Hindlimb muscle (tissue), 1 donor: ENCODE results near the gene TECPR1. TPM values are rescaled to one million over a fixed set of nuclear protein-coding genes. Genes with fewer than 3 reads are reported as not detected.

Source experiments
- DNase-seq: peaks from one replicate; pipeline ENCODE4 v3.0.0-alpha.2; 2013
- polyA plus RNA-seq: library from polyadenylated mRNA; unstranded; fragments of 120-200 nt; gene quantifications from one replicate; pipeline ENCODE4 v1.2.1, GENCODE V29; 2013; ENCODE audit not compliant: insufficient read length

TECPR1 gene, protein sequence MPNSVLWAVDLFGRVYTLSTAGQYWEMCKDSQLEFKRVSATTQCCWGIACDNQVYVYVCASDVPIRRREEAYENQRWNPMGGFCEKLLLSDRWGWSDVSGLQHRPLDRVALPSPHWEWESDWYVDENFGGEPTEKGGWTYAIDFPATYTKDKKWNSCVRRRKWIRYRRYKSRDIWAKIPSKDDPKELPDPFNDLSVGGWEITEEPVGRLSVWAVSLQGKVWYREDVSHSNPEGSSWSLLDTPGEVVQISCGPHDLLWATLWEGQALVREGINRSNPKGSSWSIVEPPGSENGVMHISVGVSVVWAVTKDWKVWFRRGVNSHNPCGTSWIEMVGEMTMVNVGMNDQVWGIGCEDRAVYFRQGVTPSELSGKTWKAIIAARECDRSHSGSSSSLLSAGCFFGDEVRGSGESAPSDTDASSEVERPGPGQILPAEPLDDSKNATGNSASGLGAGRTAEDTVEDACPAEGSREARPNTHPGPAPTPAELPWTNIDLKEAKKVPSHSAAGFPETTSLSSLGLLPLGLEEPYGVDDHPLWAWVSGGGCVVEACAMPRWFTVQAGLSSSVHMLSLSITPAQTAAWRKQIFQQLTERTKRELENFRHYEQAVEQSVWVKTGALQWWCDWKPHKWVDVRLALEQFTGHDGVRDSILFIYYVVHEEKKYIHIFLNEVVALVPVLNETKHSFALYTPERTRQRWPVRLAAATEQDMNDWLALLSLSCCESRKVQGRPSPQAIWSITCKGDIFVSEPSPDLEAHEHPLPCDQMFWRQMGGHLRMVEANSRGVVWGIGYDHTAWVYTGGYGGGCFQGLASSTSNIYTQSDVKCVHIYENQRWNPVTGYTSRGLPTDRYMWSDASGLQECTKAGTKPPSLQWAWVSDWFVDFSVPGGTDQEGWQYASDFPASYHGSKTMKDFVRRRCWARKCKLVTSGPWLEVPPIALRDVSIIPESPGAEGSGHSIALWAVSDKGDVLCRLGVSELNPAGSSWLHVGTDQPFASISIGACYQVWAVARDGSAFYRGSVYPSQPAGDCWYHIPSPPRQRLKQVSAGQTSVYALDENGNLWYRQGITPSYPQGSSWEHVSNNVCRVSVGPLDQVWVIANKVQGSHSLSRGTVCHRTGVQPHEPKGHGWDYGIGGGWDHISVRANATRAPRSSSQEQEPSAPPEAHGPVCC
- 33.3 TPM for polyA plus RNA-seq

DNA sequence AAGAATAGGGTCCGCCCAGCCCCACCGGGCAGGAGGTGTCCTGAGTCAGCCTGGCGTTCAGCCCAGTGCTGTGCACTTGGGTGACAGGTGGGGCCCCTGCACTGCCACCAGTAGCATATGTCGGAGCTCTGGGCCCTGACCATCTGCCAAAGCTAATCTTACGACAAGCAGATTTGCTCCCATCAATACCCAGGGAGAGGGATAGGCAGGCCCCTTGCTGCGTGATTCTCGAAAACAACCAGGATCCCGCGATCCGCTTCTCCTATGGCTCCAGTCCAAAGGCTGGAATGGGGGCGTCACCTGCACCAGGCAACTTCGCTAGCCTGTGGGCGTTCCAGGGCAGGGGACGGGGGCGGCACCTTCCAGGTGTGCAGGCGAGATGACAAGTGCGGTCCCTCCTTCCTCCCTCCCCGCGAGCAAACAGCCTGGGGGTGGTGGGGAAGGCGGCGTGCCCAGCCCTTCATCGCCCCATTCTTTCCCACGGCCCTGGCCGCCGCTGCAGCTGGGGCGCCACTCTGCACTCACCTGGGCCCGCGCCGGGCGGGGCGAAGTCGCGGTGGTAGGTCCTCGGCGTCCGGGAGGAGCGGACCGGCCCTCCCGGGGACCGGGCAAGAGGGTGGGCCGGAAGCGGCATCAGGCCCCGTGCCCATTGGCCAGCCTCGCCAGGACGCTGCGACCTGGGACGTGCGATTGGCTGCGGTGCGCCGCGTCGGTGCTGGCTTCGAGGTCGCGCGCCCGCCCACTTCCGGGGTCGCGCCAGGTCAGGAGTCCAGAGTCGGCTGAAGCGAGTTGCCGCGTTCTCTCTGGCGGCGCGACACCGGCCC, at the start of gene TECPR1:
Gene TECPR1, minus strand, starts transcription at position 632 of the 824 bp plus-strand sequence. CDS start 6,086 bp downstream, outside the sequence.
- DNase-seq: peak; percentile 93

DNA sequence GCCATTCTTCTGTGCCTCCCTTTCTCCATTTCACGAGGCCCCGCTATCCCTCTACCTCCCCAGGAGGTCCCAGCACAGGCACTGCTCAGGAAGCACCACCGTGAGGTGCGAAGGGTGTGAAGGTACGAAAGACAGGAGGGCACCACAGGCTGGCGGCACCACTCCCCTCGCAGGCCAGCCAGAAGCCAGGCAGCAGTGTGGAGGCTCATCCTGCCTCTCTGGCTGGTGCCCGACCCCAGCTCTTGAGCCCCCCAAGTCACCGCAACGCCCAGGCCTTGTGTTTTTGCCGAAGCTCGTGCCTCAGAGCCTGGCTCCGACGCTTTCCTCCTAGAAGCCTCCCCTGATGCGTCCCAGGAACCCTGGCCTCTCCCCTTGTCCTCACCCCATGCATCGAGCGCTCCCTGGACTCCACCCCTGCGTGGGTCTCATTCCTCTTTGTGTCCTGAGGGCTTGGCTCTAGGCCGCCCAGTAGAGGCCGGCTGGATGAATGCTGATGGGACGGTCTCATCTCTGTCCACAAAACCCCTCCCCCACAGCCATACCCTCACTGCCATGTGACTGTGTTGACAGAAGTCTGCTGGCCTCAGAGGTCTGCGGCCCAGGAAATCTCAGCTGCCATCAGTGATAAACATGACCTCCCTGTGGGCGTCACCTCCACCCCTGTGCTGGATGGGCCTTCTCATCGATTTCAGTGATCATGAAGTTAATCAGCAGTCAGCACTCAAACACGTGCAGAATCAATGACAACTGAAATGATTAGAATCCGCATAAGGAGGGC, 48.8 kb upstream of the TECPR1 start:
- no peak for DNase-seq

DNA sequence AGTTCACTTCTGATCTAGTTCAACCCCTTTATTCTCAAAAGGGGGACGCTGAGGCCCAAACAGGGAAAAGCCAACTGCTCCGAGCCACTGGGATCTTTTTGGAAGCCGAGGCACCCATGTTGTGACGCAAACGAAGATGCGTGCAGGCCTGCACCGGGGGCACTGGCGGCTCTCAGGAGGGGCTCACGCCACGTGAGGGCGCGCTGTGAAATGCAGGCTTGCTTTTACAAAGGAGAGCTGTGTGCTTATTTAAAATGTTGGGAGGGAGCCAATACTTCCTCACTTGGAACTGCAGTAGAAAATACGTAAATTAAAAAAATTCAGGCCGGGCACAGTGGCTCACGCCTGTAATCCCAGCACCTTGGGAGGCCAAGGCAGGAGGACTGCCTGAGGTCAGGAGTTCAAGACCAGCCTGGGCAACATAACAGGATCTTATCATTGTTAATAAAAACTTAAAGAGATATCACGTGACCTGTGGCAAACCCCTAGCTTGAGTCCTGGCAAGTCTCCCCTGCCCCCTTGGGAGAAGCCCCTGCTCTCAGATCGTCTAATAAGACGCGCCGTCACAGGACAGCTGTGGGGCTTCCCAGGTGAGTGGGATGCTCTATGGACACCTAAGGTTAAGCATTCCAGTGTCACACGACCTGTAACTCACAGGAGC, 45.7 kb upstream of the TECPR1 start:
- no peak for DNase-seq

DNA sequence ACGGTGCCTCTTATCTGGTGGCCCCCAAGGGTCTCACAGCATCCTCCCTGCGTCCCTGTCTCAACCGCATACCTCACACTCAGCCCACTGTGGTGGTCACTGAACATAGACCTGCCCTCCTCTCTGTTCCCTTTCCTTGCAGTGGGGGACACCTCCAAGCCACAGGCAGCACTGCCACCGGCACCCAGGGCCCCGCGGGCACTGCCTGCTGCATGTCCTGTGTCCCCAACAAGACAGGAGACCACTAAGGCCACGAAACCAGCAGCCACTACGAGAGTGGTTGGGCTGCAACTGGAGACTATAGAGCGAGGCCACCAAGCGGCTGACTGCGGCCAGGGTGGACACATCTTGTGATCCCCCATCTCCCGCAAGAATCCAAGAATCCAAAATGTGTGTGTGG, 44.8 kb upstream of the TECPR1 start:
- DNase-seq: no peak

DNA sequence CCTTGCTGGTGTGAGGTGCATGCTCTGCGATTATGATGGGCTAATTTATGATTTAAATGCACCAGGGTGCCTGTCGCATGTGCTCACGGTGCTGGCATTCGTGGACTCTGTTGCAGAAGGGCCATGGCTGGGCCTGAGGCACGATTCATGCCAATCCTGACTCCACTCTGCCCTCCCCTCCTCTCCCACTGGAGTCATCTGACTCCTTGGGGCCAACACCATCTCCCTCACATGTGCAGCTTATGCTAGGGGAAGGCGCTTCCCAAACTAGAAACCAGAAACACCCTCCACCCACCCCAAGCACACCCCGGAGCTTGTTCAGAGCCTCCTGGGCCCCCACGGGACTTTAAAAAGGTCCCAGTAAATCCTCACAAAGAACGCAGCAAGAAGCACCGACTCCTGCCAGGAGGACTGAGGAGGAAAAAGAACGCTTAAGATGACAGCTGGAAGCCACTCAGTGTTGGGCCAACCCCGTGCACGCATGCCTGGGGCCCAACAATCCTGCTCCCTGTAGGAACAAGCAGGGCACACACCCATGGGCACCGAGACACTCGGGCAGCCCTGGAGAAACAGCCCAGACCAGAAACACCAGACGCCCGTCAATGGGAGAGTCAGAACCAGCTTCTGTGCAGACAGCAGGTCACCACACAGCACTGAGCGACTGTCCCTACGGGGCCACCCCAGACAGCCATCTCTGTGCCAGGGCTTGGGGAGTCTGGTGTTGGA, 43.6 kb upstream of the TECPR1 start:
- DNase-seq: no peak

DNA sequence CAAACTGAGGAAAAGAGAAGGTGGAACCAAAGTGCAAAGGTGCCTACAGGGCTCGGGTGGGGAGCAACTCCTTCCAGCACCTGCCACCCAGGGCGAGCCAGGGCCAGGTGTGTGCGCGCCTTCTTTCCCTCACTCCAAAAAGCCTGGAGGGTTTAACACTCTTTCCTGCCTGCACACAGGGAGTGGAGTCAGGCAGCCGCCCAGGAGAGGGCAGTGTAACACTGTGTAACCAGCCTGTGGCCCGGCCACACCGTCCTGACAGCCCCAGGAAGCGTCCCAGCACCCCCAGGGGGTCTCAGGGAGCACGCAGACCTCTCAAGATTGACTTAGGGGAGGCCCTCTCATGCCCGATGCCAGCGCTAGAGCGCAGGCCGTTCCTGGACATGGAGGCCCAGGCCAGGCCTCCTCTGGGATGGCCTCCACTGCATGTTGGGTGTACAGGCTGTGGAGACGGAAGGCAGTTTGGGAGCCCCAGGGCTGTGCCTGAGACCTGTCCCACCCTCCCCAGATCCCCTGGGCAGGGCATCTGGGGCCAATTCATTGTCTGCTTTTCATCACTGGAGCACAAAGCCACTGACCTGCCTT, 42.9 kb upstream of the TECPR1 start:
- no peak for DNase-seq

DNA sequence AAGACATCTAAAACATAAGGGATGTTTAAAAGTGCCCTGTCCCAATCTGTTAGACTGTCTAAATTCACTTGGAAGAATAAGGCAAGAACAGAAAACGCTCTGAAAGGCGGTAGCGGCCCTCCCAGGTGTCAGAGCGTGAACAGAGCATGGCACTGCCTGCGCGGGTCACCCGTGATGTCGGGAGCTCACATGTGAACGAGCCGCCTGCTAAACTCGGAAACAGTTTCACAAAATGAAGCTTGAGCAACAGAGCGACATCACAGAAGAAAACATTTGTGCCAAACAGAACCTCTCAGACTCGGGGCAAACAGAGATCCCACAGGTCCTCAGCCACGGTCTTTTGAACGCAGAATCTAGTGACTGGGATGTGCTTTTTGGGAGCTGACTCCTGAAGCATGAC, 42.3 kb upstream of the TECPR1 start:
- DNase-seq: no peak

DNA sequence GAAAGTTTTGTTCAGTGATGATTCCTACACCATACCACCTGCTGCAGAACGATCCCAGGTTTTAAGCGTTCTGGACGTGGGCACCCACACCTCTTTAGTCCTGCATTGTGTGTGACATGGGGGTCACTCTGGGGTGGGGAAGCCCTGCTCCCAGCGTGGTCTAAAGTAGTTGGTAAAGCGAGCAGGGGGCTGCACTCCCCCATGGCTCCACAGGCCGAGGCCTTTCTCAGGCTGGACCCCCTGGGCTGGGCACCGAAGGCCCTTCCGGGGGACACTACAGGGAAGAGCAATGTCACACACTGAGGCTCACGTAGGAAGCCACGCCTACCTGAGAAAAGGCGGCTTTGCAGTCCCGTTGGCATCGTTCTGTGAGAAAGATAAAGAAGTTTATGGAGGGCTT, 41.7 kb upstream of the TECPR1 start:
- no peak for DNase-seq

DNA sequence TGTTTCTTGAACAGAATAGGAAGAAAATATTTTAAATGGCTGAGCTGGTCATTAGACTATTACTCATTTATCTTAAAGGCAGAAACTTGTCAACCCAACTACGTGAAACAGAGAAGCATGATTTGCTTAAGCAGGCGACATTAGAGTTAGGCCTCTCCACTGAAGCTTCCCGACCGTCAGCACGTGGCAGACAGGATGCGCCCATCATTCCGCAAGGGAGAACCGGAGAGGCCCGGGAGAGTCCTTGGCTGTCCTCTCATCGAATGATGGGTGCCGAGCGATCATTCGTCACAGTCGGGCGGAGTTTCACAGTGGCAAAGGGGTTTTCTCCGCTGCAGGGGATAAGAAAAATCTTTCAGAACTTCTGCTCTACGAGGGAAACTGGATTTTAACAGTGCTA, 41.2 kb upstream of the TECPR1 start:
- DNase-seq: no peak

DNA sequence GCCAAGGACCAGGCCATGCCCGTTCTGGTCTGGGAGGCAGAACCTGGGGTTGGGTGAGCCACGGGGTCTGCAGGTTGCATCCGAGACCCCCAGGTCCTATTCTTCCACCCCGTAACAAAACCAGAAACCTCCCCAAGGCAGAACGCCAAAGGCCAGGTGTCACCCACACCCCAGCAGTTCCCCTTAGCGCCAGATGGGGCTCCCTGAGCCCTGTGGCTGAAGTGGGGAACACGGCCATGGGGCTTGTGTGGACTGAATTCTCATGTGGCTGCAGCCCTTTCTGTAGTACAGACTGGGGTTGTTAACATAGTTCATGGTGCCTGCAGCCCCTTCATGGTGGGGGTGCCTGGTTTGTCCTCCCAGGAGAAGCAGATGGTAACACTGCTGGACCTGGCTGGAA, 39.7 kb upstream of the TECPR1 start:
- DNase-seq: no peak

DNA sequence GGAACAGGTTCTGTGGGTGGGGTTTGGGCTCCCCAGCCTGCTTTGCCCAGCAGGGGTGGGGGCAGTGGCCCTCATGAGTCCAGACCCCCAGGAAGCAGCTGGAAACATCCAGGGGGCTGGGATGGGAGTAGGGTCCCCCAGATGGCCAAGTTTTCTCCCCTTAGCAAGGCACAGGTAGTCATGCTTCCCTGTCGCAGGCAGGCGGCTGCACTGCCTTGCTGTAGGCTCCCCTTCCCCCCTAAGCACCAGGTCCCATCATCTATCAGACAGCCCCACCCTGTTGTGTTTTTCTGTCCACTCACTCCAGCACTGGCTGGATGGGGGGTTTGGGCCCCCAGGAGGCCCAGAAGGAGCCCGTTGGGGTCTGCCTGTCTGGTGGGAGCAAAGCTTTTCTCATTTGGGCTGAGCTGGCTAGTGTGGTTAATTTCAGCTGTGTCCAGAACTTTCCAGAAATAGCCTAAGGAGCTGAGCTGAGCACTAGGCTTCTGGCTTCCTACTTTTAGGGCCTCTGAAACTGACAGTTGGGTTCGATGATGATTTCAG, 37.4 kb upstream of the TECPR1 start:
- no peak for DNase-seq

DNA sequence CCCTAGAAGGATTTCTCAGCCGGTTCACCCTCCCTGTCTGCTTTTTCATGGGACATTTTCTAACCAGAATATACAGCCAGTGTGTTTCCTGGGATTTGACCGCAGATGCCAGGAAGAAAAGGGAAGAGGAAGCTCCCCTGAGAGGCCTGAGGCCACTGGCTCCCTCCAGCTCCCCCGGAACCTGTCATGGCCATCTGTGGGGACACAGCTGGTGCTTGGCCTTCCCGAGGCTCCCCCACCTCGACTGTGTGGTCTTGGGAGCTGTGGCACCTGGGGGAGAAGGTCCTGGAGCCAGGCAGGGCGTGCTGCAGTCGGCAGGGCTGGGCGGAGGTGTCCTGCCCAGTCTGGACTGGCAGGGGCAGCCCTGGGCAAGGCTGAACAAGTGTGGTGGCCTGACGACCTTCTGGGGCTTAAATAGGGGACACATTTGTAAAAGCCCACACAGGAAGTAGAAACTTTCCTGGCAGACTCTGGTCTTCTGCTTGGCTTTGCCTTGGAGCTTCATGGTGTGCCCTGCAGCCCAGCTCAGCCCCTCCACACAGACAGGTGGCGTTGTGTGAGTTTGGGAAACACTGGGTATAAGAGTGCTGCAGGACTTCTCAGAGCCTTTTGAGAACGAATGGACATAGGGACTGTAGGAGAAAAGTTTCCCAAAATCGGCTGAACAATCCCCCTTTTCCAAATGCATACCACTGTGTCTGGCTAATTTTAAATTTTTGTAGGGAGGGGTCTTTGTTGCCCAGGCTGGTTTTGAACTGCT, 36.2 kb upstream of the TECPR1 start:
- no peak for DNase-seq

DNA sequence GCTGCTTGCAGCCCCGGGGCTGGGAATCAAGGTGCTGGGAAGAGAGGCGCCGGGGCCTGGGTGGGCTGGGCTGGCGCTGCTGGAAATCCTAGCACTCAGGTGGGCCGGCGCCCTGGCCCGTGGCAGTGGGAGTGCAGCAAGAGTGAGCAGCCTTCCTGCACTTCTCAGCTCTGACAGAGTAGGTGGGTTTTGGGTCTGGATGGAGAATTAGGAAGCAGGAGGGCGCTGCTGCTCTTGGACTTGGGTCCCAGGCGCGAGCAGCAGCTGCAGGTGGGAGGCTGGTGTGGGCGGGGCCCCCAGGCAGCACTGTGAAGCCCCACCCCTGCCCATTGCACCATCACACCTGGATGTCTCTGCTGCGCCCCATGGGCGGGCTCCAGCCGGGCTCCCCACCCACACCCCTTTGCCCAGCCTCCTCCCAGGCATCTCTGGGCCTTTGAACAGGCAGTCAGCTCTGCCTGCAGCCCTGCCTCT, 35.5 kb upstream of the TECPR1 start:
- DNase-seq: no peak

DNA sequence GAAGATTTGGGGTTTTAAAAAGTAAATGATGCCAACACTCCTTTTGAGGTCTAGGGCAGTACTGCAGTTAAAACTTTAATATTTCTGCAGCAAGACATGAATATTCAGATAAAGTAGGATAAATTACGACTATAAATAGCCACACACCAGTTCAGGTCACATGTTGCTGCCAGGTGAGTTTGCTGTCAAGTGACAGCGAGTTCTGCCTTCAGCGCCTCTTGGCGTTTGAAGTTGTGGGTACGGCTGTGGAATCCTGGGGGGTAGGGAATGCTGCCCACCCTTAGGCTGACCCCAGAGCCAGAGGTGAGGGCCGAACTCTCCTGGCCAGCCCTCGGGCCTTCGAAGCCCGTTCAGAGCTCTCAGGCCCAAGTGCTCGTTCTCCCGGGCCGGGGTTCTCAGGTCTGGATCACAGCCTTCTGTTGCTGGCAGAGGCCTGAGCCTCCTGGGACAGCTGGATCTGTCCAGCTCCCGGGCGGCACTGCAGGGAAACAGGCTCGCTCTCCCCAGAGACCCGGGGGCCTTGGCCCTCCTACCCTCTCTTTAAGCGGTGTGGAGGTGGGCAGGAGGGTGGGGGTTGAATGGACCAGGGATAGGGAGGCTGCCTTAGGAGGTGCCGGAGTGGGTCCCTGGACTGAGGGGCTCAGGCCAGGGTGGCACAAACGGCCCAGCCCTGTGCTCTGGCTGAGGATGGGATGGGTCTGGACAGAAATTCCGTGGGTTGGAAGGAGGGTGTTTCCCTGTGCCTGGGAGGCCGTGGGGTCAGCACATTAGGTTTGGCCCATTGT, 34.9 kb upstream of the TECPR1 start:
- DNase-seq: no peak

DNA sequence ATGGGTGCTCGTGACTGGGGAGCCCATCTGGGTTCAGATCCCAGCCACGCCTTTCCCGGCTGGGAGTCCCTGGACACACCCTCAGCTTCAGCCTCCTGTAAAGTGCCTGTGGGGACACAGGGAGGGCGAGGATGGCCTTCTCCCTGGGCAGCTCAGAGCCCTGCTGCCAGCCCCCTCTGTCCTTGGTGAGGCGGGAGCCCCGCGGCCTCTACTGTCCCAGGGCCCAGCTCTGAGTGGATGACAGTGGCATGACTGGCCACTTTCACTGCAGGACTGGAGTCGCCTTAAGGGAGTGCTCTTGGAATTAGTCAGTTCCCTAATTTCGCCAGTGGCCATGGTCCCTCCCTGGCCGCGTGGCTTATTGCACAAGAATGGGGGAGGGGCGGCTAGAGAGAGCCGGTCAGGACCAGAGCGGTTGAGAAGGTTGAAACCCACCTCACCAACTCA, 34.1 kb upstream of the TECPR1 start:
- no peak for DNase-seq

DNA sequence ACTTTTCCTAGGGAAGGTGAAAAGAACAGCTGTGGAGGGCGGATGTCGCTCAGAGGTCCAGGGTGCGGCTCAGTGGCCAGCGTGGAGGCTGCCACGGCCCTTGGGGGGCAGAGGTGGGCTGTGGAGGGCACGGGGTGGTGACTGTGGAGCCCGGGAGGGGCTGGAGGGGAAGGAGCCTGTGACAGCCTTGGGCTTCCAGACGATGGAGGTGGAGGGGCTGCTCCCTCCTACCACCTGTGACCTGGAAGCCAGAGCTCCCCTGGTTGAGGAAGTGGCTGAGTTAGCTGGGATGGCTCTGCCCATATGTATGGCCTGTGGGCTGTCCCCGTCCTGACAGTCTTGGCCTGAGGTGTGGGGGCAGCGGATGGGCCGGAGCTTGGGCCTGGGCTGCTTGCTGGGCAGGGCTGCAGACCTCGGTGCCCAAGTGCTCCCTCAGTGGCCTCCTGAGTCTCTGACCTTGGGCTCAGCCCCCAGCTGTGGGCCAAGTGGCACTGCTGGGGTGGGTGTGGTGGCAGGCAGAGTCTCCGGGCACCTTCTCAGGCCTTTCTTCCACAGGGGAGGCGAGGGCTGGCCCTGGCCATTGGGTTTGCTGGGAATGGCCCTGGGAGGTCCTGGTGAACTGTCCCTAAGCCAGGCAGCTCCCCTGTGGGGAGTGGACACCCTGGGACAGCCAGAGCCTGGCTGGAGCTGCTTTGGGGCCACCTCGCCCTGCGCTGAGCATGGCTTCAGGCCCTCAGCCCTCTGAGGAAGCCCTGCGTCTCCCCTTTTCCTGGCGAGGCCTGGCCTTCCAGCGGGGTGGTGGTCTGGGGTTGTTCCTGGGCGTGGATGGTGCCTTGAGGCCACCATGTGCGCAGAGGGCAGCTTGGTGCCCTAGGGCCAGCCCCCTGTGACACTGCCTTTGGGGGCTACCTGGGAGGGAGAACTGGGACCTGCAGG, 33.4 kb upstream of the TECPR1 start:
- DNase-seq: no peak
